ENCODE results near the gene IFT43.

GRCh38 chr14:76118594-76118993, 133.0 kb downstream of the IFT43 start:
- TF ChIP-seq, protein P1, sequence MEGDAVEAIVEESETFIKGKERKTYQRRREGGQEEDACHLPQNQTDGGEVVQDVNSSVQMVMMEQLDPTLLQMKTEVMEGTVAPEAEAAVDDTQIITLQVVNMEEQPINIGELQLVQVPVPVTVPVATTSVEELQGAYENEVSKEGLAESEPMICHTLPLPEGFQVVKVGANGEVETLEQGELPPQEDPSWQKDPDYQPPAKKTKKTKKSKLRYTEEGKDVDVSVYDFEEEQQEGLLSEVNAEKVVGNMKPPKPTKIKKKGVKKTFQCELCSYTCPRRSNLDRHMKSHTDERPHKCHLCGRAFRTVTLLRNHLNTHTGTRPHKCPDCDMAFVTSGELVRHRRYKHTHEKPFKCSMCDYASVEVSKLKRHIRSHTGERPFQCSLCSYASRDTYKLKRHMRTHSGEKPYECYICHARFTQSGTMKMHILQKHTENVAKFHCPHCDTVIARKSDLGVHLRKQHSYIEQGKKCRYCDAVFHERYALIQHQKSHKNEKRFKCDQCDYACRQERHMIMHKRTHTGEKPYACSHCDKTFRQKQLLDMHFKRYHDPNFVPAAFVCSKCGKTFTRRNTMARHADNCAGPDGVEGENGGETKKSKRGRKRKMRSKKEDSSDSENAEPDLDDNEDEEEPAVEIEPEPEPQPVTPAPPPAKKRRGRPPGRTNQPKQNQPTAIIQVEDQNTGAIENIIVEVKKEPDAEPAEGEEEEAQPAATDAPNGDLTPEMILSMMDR (IDR thresholded peaks at IDR 0.05): no peak
- TF ChIP-seq POLR2AphosphoS5 (IDR thresholded peaks at IDR 0.05; ENCODE audit: low read depth, low read length) (no peak), TCF7L2 (IDR thresholded peaks at IDR 0.05; ENCODE audit: low read depth, low read length) (no peak)
- TF ChIP-seq, protein P2, sequence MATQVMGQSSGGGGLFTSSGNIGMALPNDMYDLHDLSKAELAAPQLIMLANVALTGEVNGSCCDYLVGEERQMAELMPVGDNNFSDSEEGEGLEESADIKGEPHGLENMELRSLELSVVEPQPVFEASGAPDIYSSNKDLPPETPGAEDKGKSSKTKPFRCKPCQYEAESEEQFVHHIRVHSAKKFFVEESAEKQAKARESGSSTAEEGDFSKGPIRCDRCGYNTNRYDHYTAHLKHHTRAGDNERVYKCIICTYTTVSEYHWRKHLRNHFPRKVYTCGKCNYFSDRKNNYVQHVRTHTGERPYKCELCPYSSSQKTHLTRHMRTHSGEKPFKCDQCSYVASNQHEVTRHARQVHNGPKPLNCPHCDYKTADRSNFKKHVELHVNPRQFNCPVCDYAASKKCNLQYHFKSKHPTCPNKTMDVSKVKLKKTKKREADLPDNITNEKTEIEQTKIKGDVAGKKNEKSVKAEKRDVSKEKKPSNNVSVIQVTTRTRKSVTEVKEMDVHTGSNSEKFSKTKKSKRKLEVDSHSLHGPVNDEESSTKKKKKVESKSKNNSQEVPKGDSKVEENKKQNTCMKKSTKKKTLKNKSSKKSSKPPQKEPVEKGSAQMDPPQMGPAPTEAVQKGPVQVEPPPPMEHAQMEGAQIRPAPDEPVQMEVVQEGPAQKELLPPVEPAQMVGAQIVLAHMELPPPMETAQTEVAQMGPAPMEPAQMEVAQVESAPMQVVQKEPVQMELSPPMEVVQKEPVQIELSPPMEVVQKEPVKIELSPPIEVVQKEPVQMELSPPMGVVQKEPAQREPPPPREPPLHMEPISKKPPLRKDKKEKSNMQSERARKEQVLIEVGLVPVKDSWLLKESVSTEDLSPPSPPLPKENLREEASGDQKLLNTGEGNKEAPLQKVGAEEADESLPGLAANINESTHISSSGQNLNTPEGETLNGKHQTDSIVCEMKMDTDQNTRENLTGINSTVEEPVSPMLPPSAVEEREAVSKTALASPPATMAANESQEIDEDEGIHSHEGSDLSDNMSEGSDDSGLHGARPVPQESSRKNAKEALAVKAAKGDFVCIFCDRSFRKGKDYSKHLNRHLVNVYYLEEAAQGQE (IDR thresholded peaks at IDR 0.05; ENCODE audit: insufficient read depth in 1 of 2, low read depth in 2 of 2, low read length in 1 of 2): no peak

All from Panc1 (cell line).